Astrocyte of the cerebellum (primary cell): ENCODE data around the gene TMEM163.

Source experiments
- DNase-seq: peaks from one replicate; pipeline ENCODE4 v3.0.0-alpha.2; 2011; ENCODE audit warnings: low read depth
- H3K4me3 ChIP-seq: 2 replicates; pipeline ENCODE4 v1.5.1; 2011; ENCODE audit warnings: mild to moderate bottlenecking, low read depth, low read length, moderate library complexity
- in situ Hi-C: cut with HindIII; loops from 2 replicates; pipeline ENCODE4 v1.10.0; 2017; ENCODE audit warnings: low sequenced_read_pairs
- TF ChIP-seq, protein P1 (sequence below): IDR thresholded peaks from 2 replicates; pipeline ENCODE4 v1.5.1; 2012; ENCODE audit warnings: low read length, low read depth, moderate library complexity, mild to moderate bottlenecking; ENCODE audit errors: missing control alignments

TMEM163 gene

GRCh38 chr2:134669731-134670669 lies 48.8 kb downstream of the TMEM163 start:
- TF ChIP-seq, protein P1, sequence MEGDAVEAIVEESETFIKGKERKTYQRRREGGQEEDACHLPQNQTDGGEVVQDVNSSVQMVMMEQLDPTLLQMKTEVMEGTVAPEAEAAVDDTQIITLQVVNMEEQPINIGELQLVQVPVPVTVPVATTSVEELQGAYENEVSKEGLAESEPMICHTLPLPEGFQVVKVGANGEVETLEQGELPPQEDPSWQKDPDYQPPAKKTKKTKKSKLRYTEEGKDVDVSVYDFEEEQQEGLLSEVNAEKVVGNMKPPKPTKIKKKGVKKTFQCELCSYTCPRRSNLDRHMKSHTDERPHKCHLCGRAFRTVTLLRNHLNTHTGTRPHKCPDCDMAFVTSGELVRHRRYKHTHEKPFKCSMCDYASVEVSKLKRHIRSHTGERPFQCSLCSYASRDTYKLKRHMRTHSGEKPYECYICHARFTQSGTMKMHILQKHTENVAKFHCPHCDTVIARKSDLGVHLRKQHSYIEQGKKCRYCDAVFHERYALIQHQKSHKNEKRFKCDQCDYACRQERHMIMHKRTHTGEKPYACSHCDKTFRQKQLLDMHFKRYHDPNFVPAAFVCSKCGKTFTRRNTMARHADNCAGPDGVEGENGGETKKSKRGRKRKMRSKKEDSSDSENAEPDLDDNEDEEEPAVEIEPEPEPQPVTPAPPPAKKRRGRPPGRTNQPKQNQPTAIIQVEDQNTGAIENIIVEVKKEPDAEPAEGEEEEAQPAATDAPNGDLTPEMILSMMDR = no peak
- no peak overlapping the region for H3K4me3 ChIP-seq
- in situ Hi-C loops = loop anchor here (5.0 kb wide), 1 partner anchor 108 kb away; no protein-coding TSS in a partner anchor
- DNase-seq = no peak

DNA sequence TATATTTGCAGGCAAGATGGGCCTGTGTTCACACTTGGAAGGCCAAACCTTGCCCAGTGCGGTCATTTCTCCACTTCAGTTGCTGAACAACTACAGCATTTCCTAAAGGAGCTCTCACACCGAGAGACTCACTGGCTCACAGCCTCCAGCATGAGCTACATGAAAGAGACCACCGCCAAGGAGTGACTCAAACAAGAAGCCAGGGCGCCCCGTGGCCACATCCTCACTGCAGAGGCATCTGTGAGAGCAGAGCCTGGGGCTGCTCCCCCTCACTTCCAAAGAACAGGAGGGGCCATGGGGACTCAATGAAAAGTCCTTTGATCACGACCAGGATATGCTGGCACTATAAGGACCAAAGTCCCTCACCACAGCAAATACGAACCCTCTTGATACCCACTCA lies 50.0 kb downstream of the TMEM163 start:
- peak; percentile 42 for DNase-seq
- in situ Hi-C loops = loop anchor here (5.0 kb wide), 1 partner anchor 107 kb away; no protein-coding TSS in a partner anchor
- TF ChIP-seq, protein P1 = no peak
- H3K4me3 ChIP-seq = no peak overlapping the region

DNA sequence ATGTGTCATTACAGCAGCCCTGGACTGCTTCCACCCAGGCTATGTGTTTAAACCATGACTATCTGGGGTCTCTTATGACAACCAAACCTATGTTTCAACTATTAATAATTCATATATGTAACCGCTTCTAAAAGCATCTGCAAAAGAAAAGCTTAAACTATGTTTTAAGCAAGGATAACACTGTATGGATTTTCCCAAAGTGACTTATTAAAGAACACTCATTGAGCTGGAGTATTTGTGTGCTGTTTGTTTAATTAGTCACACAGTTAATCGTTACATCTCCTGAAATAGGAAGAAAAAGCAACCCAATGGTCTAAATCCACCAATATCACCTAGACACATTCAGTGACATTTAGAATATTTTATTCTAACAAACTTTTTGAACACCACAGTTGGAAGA lies 51.3 kb downstream of the TMEM163 start:
- no peak for DNase-seq
- TF ChIP-seq, protein P1 = no peak

GRCh38 chr2:134667081-134667480 lies 51.7 kb downstream of the TMEM163 start:
- TF ChIP-seq, protein P1 = no peak
- no peak overlapping the region for H3K4me3 ChIP-seq
- DNase-seq = no peak
- in situ Hi-C loops = loop anchor here (5.0 kb wide), 1 partner anchor 105 kb away; no protein-coding TSS in a partner anchor

More for the DNA sequence above, 51.3 kb downstream of the TMEM163 start:
- no peak overlapping the region for H3K4me3 ChIP-seq
- in situ Hi-C loops = loop anchor here (5.0 kb wide), 1 partner anchor 105 kb away; no protein-coding TSS in a partner anchor

DNA sequence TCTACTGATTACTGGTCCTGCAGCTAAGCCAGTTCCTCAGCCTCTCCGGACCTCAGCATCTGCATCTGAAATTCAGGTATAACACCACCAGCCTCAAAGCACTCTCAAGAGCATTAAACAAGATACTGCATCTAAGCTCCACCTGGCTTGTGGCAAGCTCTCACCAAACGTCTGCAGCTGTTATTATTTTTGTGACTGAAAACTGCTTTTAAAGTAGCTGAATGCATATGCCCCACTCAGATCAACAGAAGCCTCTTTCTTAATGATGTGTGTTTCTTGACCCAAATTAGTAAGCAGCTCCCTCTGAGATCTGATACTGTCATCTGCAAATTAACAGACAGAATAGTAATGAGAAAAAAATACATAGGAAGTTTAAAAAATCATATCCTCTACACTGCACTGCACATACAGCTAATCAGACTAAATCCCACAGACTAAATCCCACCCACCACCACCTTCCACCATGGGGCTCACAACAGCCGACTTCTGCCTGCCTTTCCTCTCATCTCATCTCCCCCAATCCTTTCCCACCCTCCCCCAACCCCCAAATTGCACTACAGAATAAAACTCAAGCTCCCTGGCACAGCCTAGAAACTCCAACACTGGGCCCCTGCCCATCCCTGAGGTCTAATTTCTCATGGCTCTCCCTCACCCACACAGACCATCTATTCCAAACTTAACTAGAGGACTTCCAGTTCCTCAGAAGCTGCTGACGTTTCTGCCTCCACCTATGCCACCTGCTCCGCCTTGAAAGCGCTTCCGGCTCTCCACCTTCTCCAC lies 52.9 kb downstream of the TMEM163 start:
- TF ChIP-seq, protein P1 = no peak
- no peak for DNase-seq
- no peak overlapping the region for H3K4me3 ChIP-seq
- in situ Hi-C loops = loop anchor here (5.0 kb wide), 1 partner anchor 104 kb away; no protein-coding TSS in a partner anchor
